Keratinocyte (primary cell): Measurements from ENCODE around the gene ZNF549. TPM values are rescaled to one million over a fixed set of nuclear protein-coding genes. Genes with fewer than 3 reads are reported as not detected.
A peak's percentile ranks its signal among the peaks of the same experiment; 100 is the strongest.
"Not testable (repeated sequence)": the region's sequence is repeated elsewhere in the genome, so short reads cannot be mapped to it uniquely, and the experiment has no call there.

Experiments
- DNase-seq: peaks from one replicate; pipeline ENCODE4 v3.0.0-alpha.2; 2011; ENCODE audit warnings: low read depth, missing footprints, low spot score
- FAIRE-seq: peaks from 2 replicates; lab custom pipeline; 2011; peaks lifted over from hg19 to GRCh38; lab: Jason Lieb, UNC
- H2AFZ ChIP-seq: 2 replicates; pipeline ENCODE4 v1.6.0; 2012; ENCODE audit warnings: low read length, control low read depth, inconsistent platforms; ENCODE audit not compliant: control insufficient read depth
- H3K27ac ChIP-seq: 2 replicates; pipeline ENCODE4 v1.5.1; 2011; ENCODE audit warnings: low read length; ENCODE audit not compliant: control insufficient read depth, insufficient read depth
- H3K27me3 ChIP-seq: 3 replicates; pipeline ENCODE4 v1.6.0; 2011; ENCODE audit warnings: low read length; ENCODE audit not compliant: control insufficient read depth, insufficient read depth; ENCODE audit errors: extremely low read depth
- H3K36me3 ChIP-seq, 2 experiments: 2 replicates in 1 of 2; 3 replicates in 1 of 2; pipeline ENCODE4 v1.5.1; 2011; ENCODE audit warnings: low read length in 2 of 2, mild to moderate bottlenecking in 1 of 2; ENCODE audit not compliant: control insufficient read depth in 2 of 2, insufficient read depth in 2 of 2; ENCODE audit errors: extremely low read depth in 1 of 2
- H3K4me1 ChIP-seq: 3 replicates; pipeline ENCODE4 v1.5.1; 2011; ENCODE audit warnings: low read length; ENCODE audit not compliant: control insufficient read depth, insufficient read depth; ENCODE audit errors: extremely low read depth
- H3K4me2 ChIP-seq: 3 replicates; pipeline ENCODE4 v1.6.0; 2011; ENCODE audit warnings: low read depth, low read length; ENCODE audit not compliant: control insufficient read depth, insufficient read depth; ENCODE audit errors: extremely low read depth
- H3K4me3 ChIP-seq, 3 experiments: fragments of 200-600 bp in 1 of 3; sonication (generic) in 1 of 3; 2 replicates in 2 of 3; 3 replicates in 1 of 3; pipeline ENCODE4 v1.5.1; 2011 to 2016; ENCODE audit warnings: low read length in 3 of 3, mild to moderate bottlenecking in 3 of 3, control low read depth in 2 of 3, inconsistent platforms in 1 of 3, low read depth in 1 of 3, mixed read lengths in 1 of 3, mixed run types in 1 of 3, moderate library complexity in 1 of 3; ENCODE audit not compliant: control insufficient read depth in 2 of 3, insufficient read depth in 2 of 3; ENCODE audit errors: extremely low read depth in 1 of 3
- H3K79me2 ChIP-seq: 2 replicates; pipeline ENCODE4 v1.6.0; 2012; ENCODE audit warnings: low read length; ENCODE audit not compliant: control insufficient read depth, insufficient read depth
- H3K9ac ChIP-seq: 3 replicates; pipeline ENCODE4 v1.6.0; 2011; ENCODE audit warnings: low read length; ENCODE audit not compliant: control insufficient read depth, insufficient read depth; ENCODE audit errors: extremely low read depth
- H3K9me1 ChIP-seq: 3 replicates; pipeline ENCODE4 v1.6.0; 2011; ENCODE audit warnings: low read length; ENCODE audit not compliant: control insufficient read depth, insufficient read depth; ENCODE audit errors: extremely low read depth
- H3K9me3 ChIP-seq: 2 replicates; pipeline ENCODE4 v1.5.1; 2012; ENCODE audit warnings: low read depth, low read length; ENCODE audit not compliant: control insufficient read depth
- H4K20me1 ChIP-seq: 3 replicates; pipeline ENCODE4 v1.6.0; 2011; ENCODE audit warnings: low read length; ENCODE audit not compliant: control insufficient read depth, insufficient read depth; ENCODE audit errors: extremely low read depth
- EZH2 ChIP-seq: IDR thresholded peaks from one replicate; pipeline ENCODE4 v1.6.1; 2012; ENCODE audit warnings: inconsistent platforms, mild to moderate bottlenecking, low read length, moderate library complexity
- dilution Hi-C: fragments of 300-500 bp; cut with MboI; formaldehyde crosslinking; loops from one replicate; pipeline ENCODE4 v1.7.0; 2020; ENCODE audit warnings: low sequenced_read_pairs; ENCODE audit not compliant: extremely low pct_ligation_motif_present
- polyA minus RNA-seq, 3 experiments: library from RNA; depleted of rRNA, polyadenylated mRNA; stranded (reverse); fragments of >200 nt; gene quantifications; 1 replicate in 1 of 3; 2 replicates in 1 of 3; 3 replicates in 1 of 3; pipeline ENCODE4 v1.2.3, GENCODE V29; 2011
- polyA plus RNA-seq, 5 experiments: library from polyadenylated mRNA; depleted of rRNA in 3 of 5; stranded (reverse) in 3 of 5; stranded (forward) in 1 of 5; unstranded in 1 of 5; fragments of >200 nt; gene quantifications; 1 replicate in 1 of 5; 2 replicates in 3 of 5; 3 replicates in 1 of 5; pipeline versions ENCODE4 v1.2.1 to v1.2.3, GENCODE V29; 2011 to 2012; ENCODE audit warnings: missing spikeins in 2 of 5, low read depth in 1 of 5, low replicate concordance in 1 of 5
- TF ChIP-seq, protein P1 (sequence below), 3 experiments: IDR thresholded peaks in 1 of 3; conservative IDR thresholded peaks in 1 of 3; optimal IDR thresholded peaks in 1 of 3; 2 replicates in 2 of 3; 3 replicates in 1 of 3; pipeline versions ENCODE3 to v1.5.1; 2011; ENCODE audit warnings: low read length in 3 of 3, mild to moderate bottlenecking in 3 of 3, moderate library complexity in 2 of 3, control low read depth in 1 of 3, inconsistent platforms in 1 of 3; ENCODE audit not compliant: insufficient read depth in 2 of 3; ENCODE audit errors: extremely low read depth in 1 of 3

The ZNF549 gene
- 5.6 to 7.7 TPM (median 6.3 TPM) in 3 replicates for polyA plus RNA-seq
- polyA plus RNA-seq (2011; ENCODE audit: low read depth), result 1.8 TPM
- polyA plus RNA-seq (2011; cell fraction: cytosol; rRNA removed), result 2.9 and 5.5 TPM in 2 replicates
- polyA plus RNA-seq (2011; cell fraction: nucleus; rRNA removed), result 14.3 and 15.5 TPM in 2 replicates
- polyA plus RNA-seq (2012; ENCODE audit: low replicate concordance), result 3.5 and 3.9 TPM in 2 replicates
- polyA minus RNA-seq, result 3.3 to 9.5 TPM (median 8.1 TPM) in 3 replicates
- 3.3 TPM for polyA minus RNA-seq (2011; cell fraction: cytosol; rRNA and poly(A)+ RNA removed)
- polyA minus RNA-seq (2011; cell fraction: nucleus; rRNA and poly(A)+ RNA removed), result 10.4 and 17.1 TPM in 2 replicates

DNA sequence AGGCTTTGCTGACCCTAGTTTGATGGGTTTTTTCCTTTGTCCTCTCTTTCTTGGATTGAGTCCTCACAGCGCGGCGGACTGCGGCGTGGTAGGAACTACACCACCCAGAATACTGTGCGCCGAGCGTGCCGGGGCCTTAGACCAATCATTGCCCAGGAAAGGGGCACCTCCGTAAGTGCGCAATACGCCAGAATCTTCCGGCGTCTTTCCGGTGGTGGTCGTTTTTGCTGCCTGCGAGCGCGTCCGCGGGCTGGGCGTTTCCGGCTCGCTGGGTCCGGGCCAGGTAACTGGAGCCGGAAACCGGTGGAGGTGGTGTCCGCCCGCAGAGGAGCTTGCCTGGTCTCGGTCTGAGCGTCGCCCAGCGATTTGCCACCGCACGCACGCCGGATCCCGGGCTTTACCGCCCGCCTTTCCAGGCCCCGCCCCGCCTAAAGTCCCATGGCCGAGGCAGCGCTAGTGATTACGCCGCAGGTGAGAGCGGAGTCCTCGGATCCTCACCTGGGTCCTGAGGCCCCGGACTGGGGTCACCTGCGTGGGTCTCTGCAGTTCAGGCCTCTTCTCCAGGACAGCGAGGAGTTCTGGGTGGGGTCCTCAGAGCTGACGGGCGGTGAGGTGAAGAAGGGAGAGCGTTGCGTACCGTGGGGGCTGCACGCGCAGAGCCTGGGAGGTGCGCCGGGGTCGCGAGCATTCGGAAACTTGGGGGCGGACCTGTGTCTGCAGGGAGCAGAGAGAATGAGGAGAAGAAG lies at the start of gene ZNF549:
TSS of gene ZNF549 (plus strand) at position 221 of the 746 bp plus-strand sequence. CDS start at position 439, 218 bp downstream.
- Histone ChIP-seq H3K4me3 (peak within 1 kb of the TSS; percentile 83 to 96 (median 90)), H3K27ac (peak within 1 kb of the TSS; percentile 52), H3K79me2 (peaks cover 24% of the 10 kb centered on the region), H4K20me1 (no peaks in the 10 kb centered on the region), H3K9me1 (no peaks in the 10 kb centered on the region), H3K4me2 (peak within 1 kb of the TSS; percentile 90), H3K9me3 (peaks cover 2% of the 10 kb centered on the region), H2AFZ (peak within 1 kb of the TSS; percentile 93), H3K4me1 (peaks cover 3% of the 10 kb centered on the region), H3K9ac (peak within 1 kb of the TSS; percentile 78), H3K36me3 (peaks cover under 1 to 5% of the 10 kb centered on the region in 2 experiments), H3K27me3 (no peaks in the 10 kb centered on the region)
- TF ChIP-seq, protein P1, sequence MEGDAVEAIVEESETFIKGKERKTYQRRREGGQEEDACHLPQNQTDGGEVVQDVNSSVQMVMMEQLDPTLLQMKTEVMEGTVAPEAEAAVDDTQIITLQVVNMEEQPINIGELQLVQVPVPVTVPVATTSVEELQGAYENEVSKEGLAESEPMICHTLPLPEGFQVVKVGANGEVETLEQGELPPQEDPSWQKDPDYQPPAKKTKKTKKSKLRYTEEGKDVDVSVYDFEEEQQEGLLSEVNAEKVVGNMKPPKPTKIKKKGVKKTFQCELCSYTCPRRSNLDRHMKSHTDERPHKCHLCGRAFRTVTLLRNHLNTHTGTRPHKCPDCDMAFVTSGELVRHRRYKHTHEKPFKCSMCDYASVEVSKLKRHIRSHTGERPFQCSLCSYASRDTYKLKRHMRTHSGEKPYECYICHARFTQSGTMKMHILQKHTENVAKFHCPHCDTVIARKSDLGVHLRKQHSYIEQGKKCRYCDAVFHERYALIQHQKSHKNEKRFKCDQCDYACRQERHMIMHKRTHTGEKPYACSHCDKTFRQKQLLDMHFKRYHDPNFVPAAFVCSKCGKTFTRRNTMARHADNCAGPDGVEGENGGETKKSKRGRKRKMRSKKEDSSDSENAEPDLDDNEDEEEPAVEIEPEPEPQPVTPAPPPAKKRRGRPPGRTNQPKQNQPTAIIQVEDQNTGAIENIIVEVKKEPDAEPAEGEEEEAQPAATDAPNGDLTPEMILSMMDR (optimal IDR thresholded peaks at IDR 0.05 in 1 of 3, IDR thresholded peaks at IDR 0.05 in 1 of 3, conservative IDR thresholded peaks at IDR 0.05 in 1 of 3; ENCODE audit: extremely low read depth in 1 of 3, insufficient read depth in 2 of 3, low read length in 3 of 3), result no peak
- no peak for TF ChIP-seq EZH2
- FAIRE-seq, result peak; percentile 72
- DNase-seq, result peak; percentile 36
- dilution Hi-C loops, result no loop called here

DNA sequence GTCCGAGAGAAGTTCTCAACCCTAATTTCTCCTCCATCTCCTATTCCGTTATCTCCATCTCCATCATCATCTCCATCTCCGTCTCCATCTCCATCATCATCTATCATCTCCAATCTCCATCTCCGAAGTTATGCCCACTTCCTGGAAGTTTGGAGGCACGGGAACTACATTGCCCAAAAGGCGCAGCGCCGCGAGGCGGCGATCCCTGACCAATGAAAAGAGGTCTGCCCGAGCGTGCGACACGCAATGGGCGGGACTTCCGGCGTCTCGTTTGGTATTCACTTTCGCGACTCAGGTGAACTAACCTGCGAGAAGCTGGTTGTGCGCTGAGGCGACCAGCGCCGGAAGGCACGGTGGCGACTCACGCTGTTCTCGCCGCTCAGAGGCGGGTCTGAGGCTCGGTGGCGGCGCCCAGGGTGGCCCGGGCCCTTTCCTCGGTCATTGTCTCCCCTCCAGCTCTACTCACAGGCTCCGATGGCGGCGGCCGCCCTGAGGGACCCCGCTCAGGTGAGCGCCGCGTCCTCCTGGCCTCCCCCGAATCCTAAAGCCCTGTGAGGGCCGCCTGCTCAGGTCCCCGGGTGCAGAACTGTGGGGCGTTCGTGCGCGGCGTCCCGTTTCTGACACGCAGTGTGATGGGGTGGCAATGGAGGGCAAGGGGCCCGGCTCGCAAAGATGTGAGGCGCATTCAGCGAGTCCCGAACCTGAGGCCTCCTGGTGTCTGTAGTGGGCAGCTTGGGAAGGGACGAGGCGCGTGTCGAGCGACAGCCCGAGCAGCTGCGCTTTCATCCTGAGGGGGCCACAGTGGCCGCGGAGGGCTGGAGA lies 39.5 kb upstream of the ZNF549 start, which contains the start of gene ZNF419:
TSS of gene ZNF419 (plus strand) at position 274 of the 822 bp plus-strand sequence. CDS start at position 475, 201 bp downstream.
- Histone ChIP-seq H3K9ac (peak within 1 kb of the TSS; percentile 77), H3K4me3 (peak within 1 kb of the TSS; percentile 73 to 81 (median 75)), H3K4me2 (peak within 1 kb of the TSS; percentile 68), H2AFZ (peak within 1 kb of the TSS; percentile 77), H3K79me2 (peaks cover 13% of the 10 kb centered on the region), H3K36me3 (peaks cover 10 to 15% of the 10 kb centered on the region in 2 experiments), H3K27ac (peak within 1 kb of the TSS; percentile 55)
- H3K4me1 ChIP-seq, H4K20me1 ChIP-seq, H3K9me3 ChIP-seq, H3K27me3 ChIP-seq, dilution Hi-C loops, H3K9me1 ChIP-seq: not testable (repeated sequence)
- FAIRE-seq (peak; percentile 78), DNase-seq (peak; percentile 72)

DNA sequence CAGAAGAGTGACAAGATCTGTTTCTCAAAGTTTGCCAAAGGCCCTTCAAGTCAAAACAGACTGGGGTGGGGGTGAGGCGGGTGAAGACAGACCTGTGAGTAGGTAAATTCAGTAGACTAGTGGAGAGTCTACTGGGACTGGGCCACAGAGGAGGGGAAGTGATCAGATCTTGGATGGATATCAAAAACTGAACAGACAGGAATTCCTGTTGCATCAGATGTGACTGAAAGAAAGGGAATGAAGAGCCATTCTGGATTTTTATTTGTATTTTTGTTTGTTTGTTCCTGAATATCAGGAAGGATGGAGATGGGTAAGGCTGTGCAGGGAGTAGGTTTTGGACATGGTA lies 38.9 kb upstream of the ZNF549 start:
- Histone ChIP-seq H3K36me3 (peaks cover 11 to 19% of the 10 kb centered on the region in 2 experiments), H3K4me3 (peak overlapping the region; percentile 27 to 81 (median 69)), H2AFZ (peak overlapping the region; percentile 3), H3K4me2 (peak overlapping the region; percentile 68), H3K9ac (peak overlapping the region; percentile 34), H3K79me2 (peaks cover 13% of the 10 kb centered on the region)
- H3K27me3 ChIP-seq, H3K9me1 ChIP-seq, H3K9me3 ChIP-seq, dilution Hi-C loops, H3K27ac ChIP-seq, H4K20me1 ChIP-seq, DNase-seq, H3K4me1 ChIP-seq, FAIRE-seq: not testable (repeated sequence)

DNA sequence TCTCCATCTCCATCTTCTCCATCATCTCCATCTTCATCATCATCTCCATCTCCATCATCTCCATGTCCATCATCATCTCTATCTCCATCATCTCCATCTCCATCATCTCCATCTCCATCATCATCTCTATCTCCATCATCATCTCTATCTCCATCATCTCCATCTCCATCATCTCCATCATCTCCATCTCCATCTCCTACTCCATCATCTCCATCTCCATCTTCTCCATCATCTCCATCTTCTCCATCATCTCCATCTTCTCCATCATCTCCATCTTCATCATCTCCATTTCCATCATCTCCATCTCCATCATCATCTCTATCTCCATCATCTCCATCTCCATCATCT lies 27.9 kb upstream of the ZNF549 start:
- DNase-seq, H3K9ac ChIP-seq, H3K4me3 ChIP-seq, H4K20me1 ChIP-seq, H3K9me3 ChIP-seq, dilution Hi-C loops, H3K9me1 ChIP-seq, H2AFZ ChIP-seq, H3K4me2 ChIP-seq, H3K27me3 ChIP-seq, H3K4me1 ChIP-seq, H3K36me3 ChIP-seq, H3K27ac ChIP-seq, FAIRE-seq: not testable (repeated sequence)
- peaks cover 34% of the 10 kb centered on the region for H3K79me2 ChIP-seq
